Vagina (tissue), 2 donors: ENCODE results near the gene NPAS3.

ENCODE experiments used
- CTCF ChIP-seq, 3 experiments: fragments of 450-650 bp in 2 of 3; fragments of 200-600 bp in 1 of 3; sonication (generic) in 1 of 3; IDR thresholded peaks; one replicate each; pipeline ENCODE4 v1.5.1; 2017 to 2019; ENCODE audit warnings: antibody characterized with exemption in 3 of 3, mild to moderate bottlenecking in 2 of 3, moderate library complexity in 2 of 3
- POLR2A ChIP-seq, 2 donors: fragments of 450-650 bp; IDR thresholded peaks; one replicate each; pipeline ENCODE4 v1.6.1; 2017; ENCODE audit warnings: antibody characterized with exemption in 2 of 2, mild to moderate bottlenecking in 2 of 2, moderate library complexity in 2 of 2

- TF ChIP-seq POLR2A (IDR thresholded peaks at IDR 0.05) (no peak), CTCF (IDR thresholded peaks at IDR 0.05) (no peak)
Observed at GRCh38 chr14:33730156-33730555, 791.5 kb downstream of the NPAS3 start.
